ENCODE data around the gene PLPP7. TPM values are rescaled to one million over a fixed set of nuclear protein-coding genes. Genes with fewer than 3 reads are reported as not detected.

The PLPP7 gene
- total and polyA plus RNA-seq, 4 experiments from 2014 or later, result not detected

GRCh38 chr9:131287359-131287758 is 2.2 kb upstream of the PLPP7 start:
- Mint-ChIP-seq H3K27ac (no peak overlapping the region), H3K4me1 (peaks cover under 1 to 13% (median 2%) of the 10 kb centered on the region in 4 donors), H3K36me3 (no peaks in the 10 kb centered on the region), H3K9me3 (no peaks in the 10 kb centered on the region), H3K27me3 (no peaks in the 10 kb centered on the region), H3K4me3 (no peak overlapping the region)
- ChIA-PET CTCF (ENCODE audit: partially characterized antibody) (interaction anchor here (0.8 to 1.4 kb wide), 3 partner anchors 49 to 109 kb away, joined by 3 read pairs; no protein-coding TSS in a partner anchor), POLR2A (ENCODE audit: partially characterized antibody) (no interaction called here)
- Histone ChIP-seq H3K27ac (ENCODE audit: low read depth, low read length) (no peak overlapping the region), H3K9me3 (ENCODE audit: control insufficient read depth in 1 of 2, low read length in 2 of 2) (no peaks in the 10 kb centered on the region), H3K4me1 (ENCODE audit: insufficient read depth, low read length) (peaks cover 3% of the 10 kb centered on the region), H3K36me3 (ENCODE audit: insufficient read depth, low read length) (no peaks in the 10 kb centered on the region), H3K4me3 (ENCODE audit: low read length in 2 of 2) (no peak overlapping the region), H3K27me3 (ENCODE audit: insufficient read depth, low read length) (no peaks in the 10 kb centered on the region)
- intact Hi-C loops (cut with micrococcal nuclease), result no loop called here
- no peak for DNase-seq

DNA sequence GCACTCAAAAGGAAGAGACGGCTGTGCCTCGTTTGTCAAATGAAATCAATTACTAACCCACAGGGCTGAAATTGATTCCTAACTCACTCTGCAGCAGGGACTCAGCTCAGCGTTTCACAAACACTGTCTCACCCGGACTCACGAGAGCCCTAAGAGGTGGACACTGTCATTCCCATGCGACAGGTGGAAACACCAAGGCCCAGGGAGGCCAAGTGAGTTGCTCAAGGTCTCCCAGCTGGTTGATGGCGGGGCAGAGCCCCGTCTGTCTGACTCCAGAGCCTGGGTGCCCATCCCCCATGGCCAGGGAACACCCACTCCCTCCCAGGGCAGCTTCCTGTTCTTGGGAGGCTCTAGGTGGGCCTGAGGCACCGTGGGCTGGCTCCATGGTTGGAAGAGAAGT is 1.3 kb upstream of the PLPP7 start:
- Mint-ChIP-seq H3K4me3 (no peak overlapping the region), H3K27me3 (no peaks in the 10 kb centered on the region), H3K4me1 (peaks cover 0 to 10% (median under 1%) of the 10 kb centered on the region in 4 donors), H3K27ac (no peak overlapping the region), H3K9me3 (no peaks in the 10 kb centered on the region), H3K36me3 (no peaks in the 10 kb centered on the region)
- Histone ChIP-seq H3K4me1 (ENCODE audit: insufficient read depth, low read length) (no peaks in the 10 kb centered on the region), H3K36me3 (ENCODE audit: insufficient read depth, low read length) (no peaks in the 10 kb centered on the region), H3K27ac (ENCODE audit: low read depth, low read length) (no peak overlapping the region), H3K9me3 (ENCODE audit: control insufficient read depth in 1 of 2, low read length in 2 of 2) (no peaks in the 10 kb centered on the region), H3K4me3 (ENCODE audit: low read length in 2 of 2) (no peak overlapping the region), H3K27me3 (ENCODE audit: insufficient read depth, low read length) (no peaks in the 10 kb centered on the region)
- intact Hi-C loops (cut with micrococcal nuclease), result no loop called here
- CTCF ChIA-PET (ENCODE audit: partially characterized antibody), result interaction anchor here (1.3 to 1.4 kb wide), 3 partner anchors 48 to 110 kb away, joined by 3 to 4 read pairs (median 3); no protein-coding TSS in a partner anchor
- no peak for DNase-seq
- POLR2A ChIA-PET (ENCODE audit: partially characterized antibody), result interaction anchor here (0.8 to 2.1 kb wide), 4 partner anchors 10 to 48 kb away, joined by 3 to 4 read pairs (median 3); no protein-coding TSS in a partner anchor

GRCh38 chr9:131290036-131290766 is 678 bp downstream of the PLPP7 start:
- Histone ChIP-seq H3K27ac (ENCODE audit: low read depth, low read length) (no peak overlapping the region), H3K9me3 (ENCODE audit: control insufficient read depth in 1 of 2, low read length in 2 of 2) (no peaks in the 10 kb centered on the region), H3K27me3 (ENCODE audit: insufficient read depth, low read length) (no peaks in the 10 kb centered on the region), H3K36me3 (ENCODE audit: insufficient read depth, low read length) (no peaks in the 10 kb centered on the region), H3K4me3 (ENCODE audit: low read length in 2 of 2) (no peak overlapping the region), H3K4me1 (ENCODE audit: insufficient read depth, low read length) (no peaks in the 10 kb centered on the region)
- H3K9me3 Mint-ChIP-seq, result no peaks in the 10 kb centered on the region
- DNase-seq, result no peak
- no peak overlapping the region for H3K4me3 Mint-ChIP-seq
- CTCF ChIA-PET (ENCODE audit: partially characterized antibody), result no interaction called here
- no peaks in the 10 kb centered on the region for H3K27me3 Mint-ChIP-seq
- H3K27ac Mint-ChIP-seq, result no peak overlapping the region
- no peaks in the 10 kb centered on the region for H3K36me3 Mint-ChIP-seq
- intact Hi-C loops (cut with micrococcal nuclease), result no loop called here
- H3K4me1 Mint-ChIP-seq, result no peaks in the 10 kb centered on the region
- POLR2A ChIA-PET (ENCODE audit: partially characterized antibody), result interaction anchor here (2.1 kb wide), 1 partner anchor 12 kb away, joined by 4 read pairs; no protein-coding TSS in a partner anchor

GRCh38 chr9:131290767-131291370 is 1.3 kb downstream of the PLPP7 start:
- Histone ChIP-seq H3K4me3 (ENCODE audit: low read length in 2 of 2) (no peak overlapping the region), H3K36me3 (ENCODE audit: insufficient read depth, low read length) (no peaks in the 10 kb centered on the region), H3K4me1 (ENCODE audit: insufficient read depth, low read length) (no peaks in the 10 kb centered on the region), H3K27me3 (ENCODE audit: insufficient read depth, low read length) (no peaks in the 10 kb centered on the region), H3K9me3 (ENCODE audit: control insufficient read depth in 1 of 2, low read length in 2 of 2) (no peaks in the 10 kb centered on the region), H3K27ac (ENCODE audit: low read depth, low read length) (no peak overlapping the region)
- Mint-ChIP-seq H3K9me3 (no peaks in the 10 kb centered on the region), H3K4me3 (no peak overlapping the region), H3K27me3 (no peaks in the 10 kb centered on the region), H3K4me1 (no peaks in the 10 kb centered on the region), H3K36me3 (no peaks in the 10 kb centered on the region), H3K27ac (peak overlapping the region in 2 of 7 donors; percentile 12 to 44)
- intact Hi-C loops (cut with micrococcal nuclease), result no loop called here
- CTCF ChIA-PET (ENCODE audit: partially characterized antibody), result no interaction called here
- no peak for DNase-seq
- POLR2A ChIA-PET (ENCODE audit: partially characterized antibody), result no interaction called here

GRCh38 chr9:131291795-131292315 is 2.3 kb downstream of the PLPP7 start:
- no peak overlapping the region for H3K27ac ChIP-seq (ENCODE audit: low read depth, low read length)
- no peak overlapping the region for H3K4me3 ChIP-seq (ENCODE audit: low read length in 2 of 2)
- no peaks in the 10 kb centered on the region for H3K9me3 ChIP-seq (ENCODE audit: control insufficient read depth in 1 of 2, low read length in 2 of 2)
- H3K9me3 Mint-ChIP-seq, result no peaks in the 10 kb centered on the region
- no peaks in the 10 kb centered on the region for H3K27me3 ChIP-seq (ENCODE audit: insufficient read depth, low read length)
- CTCF ChIA-PET (ENCODE audit: partially characterized antibody), result interaction anchor here (1.2 kb wide), 1 partner anchor 113 kb away, joined by 4 read pairs; no protein-coding TSS in a partner anchor
- no peaks in the 10 kb centered on the region for H3K27me3 Mint-ChIP-seq
- no peaks in the 10 kb centered on the region for H3K36me3 ChIP-seq (ENCODE audit: insufficient read depth, low read length)
- no peaks in the 10 kb centered on the region for H3K4me1 ChIP-seq (ENCODE audit: insufficient read depth, low read length)
- no peaks in the 10 kb centered on the region for H3K36me3 Mint-ChIP-seq
- no peak for DNase-seq
- POLR2A ChIA-PET (ENCODE audit: partially characterized antibody), result interaction anchor here (0.5 to 0.6 kb wide), 2 partner anchors 16 to 113 kb away, joined by 3 to 5 read pairs; no protein-coding TSS in a partner anchor
- peak overlapping the region in 3 of 7 donors; percentile 23 to 70 (median 55) for H3K27ac Mint-ChIP-seq
- peaks cover 0 to 3% (median 0%) of the 10 kb centered on the region in 4 donors for H3K4me1 Mint-ChIP-seq
- H3K4me3 Mint-ChIP-seq, result no peak overlapping the region
- intact Hi-C loops (cut with micrococcal nuclease), result no loop called here

DNA sequence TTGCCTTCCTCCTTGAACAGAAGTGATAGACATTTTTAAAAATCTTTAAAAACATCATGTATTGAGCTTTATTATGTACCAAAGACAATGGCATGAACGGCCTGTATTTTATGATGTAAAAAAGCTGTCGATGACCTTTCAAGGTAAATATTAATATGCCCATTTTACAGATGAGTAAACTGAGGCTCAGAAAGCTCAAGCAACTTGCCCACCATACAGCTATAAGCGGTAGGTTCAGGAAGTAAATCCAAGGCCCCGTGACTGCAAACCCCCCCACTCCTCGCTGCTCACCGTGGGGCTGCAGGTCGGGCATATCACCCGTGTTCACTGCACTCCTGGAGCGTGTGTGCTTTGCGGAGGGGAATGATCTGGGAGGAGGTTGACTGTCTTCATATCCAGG is 3.4 kb downstream of the PLPP7 start:
- Histone ChIP-seq H3K36me3 (ENCODE audit: insufficient read depth, low read length) (no peaks in the 10 kb centered on the region), H3K4me1 (ENCODE audit: insufficient read depth, low read length) (no peaks in the 10 kb centered on the region), H3K27me3 (ENCODE audit: insufficient read depth, low read length) (no peaks in the 10 kb centered on the region), H3K9me3 (ENCODE audit: control insufficient read depth in 1 of 2, low read length in 2 of 2) (no peaks in the 10 kb centered on the region), H3K27ac (ENCODE audit: low read depth, low read length) (no peak overlapping the region), H3K4me3 (ENCODE audit: low read length in 2 of 2) (no peak overlapping the region)
- Mint-ChIP-seq H3K36me3 (no peaks in the 10 kb centered on the region), H3K27ac (no peak overlapping the region), H3K9me3 (no peaks in the 10 kb centered on the region), H3K4me3 (no peak overlapping the region), H3K4me1 (peaks cover 0 to 3% (median 0%) of the 10 kb centered on the region in 4 donors), H3K27me3 (no peaks in the 10 kb centered on the region)
- intact Hi-C loops (cut with micrococcal nuclease), result no loop called here
- CTCF ChIA-PET (ENCODE audit: partially characterized antibody), result interaction anchor here (1.0 to 2.1 kb wide), 3 partner anchors 18 to 114 kb away, joined by 3 to 10 read pairs (median 4); no protein-coding TSS in a partner anchor
- POLR2A ChIA-PET (ENCODE audit: partially characterized antibody), result no interaction called here
- DNase-seq, result no peak

DNA sequence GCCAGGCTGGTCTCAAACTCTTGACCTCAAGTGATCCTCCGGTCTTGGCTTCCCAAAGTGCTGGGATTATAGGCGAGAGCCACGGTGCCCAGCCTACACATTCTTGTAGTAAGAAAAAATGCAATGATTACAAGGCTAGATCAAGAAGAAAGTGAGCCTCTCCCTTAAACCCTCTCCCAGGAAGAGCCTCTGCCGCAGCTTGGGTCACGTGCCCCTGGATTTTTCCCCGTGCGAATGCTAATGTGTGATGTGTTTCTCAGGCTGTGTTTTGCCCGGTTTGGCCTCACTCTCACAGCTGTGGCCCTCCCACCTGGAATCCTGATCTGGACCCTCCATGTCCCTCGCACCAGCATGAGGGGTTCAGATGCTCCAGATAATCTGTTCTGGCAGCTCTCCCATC is 6.9 kb downstream of the PLPP7 start:
- CTCF ChIA-PET (ENCODE audit: partially characterized antibody), result interaction anchor here (1.2 kb wide), 1 partner anchor 40 kb away, joined by 3 read pairs; no protein-coding TSS in a partner anchor
- no peak overlapping the region for H3K27ac Mint-ChIP-seq
- no peaks in the 10 kb centered on the region for H3K4me1 ChIP-seq (ENCODE audit: insufficient read depth, low read length)

More for the DNA sequence above, 6.9 kb downstream of the PLPP7 start:
- Mint-ChIP-seq H3K27me3 (no peaks in the 10 kb centered on the region), H3K9me3 (no peaks in the 10 kb centered on the region), H3K36me3 (no peaks in the 10 kb centered on the region), H3K4me1 (peaks cover 0 to 3% (median 0%) of the 10 kb centered on the region in 4 donors), H3K4me3 (no peak overlapping the region)
- H3K4me3 ChIP-seq (ENCODE audit: low read length in 2 of 2), result no peak overlapping the region
- no peaks in the 10 kb centered on the region for H3K27me3 ChIP-seq (ENCODE audit: insufficient read depth, low read length)
- intact Hi-C loops (cut with micrococcal nuclease), result no loop called here
- H3K36me3 ChIP-seq (ENCODE audit: insufficient read depth, low read length), result no peaks in the 10 kb centered on the region
- no peaks in the 10 kb centered on the region for H3K9me3 ChIP-seq (ENCODE audit: control insufficient read depth in 1 of 2, low read length in 2 of 2)
- POLR2A ChIA-PET (ENCODE audit: partially characterized antibody), result no interaction called here
- no peak for DNase-seq
- H3K27ac ChIP-seq (ENCODE audit: low read depth, low read length), result no peak overlapping the region
